Upper lobe of left lung (tissue), 4 donors: ENCODE results near the gene POC1B.

Source experiments
- CTCF ChIP-seq, 6 experiments: fragments of 450-650 bp in 4 of 6; fragments of 200-600 bp in 2 of 6; sonication (generic) in 2 of 6; IDR thresholded peaks; one replicate each; pipeline ENCODE4 v1.5.1; 2016 to 2019; ENCODE audit warnings: antibody characterized with exemption in 6 of 6
- EP300 ChIP-seq, 4 donors: sonication (generic); formaldehyde crosslinking; IDR thresholded peaks; one replicate each; pipeline ENCODE4 v1.5.1; 2017; ENCODE audit warnings: antibody characterized with exemption in 4 of 4, control low read depth in 2 of 4

- TF ChIP-seq CTCF (IDR thresholded peaks at IDR 0.05) (no peak), EP300 (IDR thresholded peaks at IDR 0.05) (no peak)
Measured at GRCh38 chr12:89370850-89371249, 155.0 kb downstream of the POC1B start.
